Fibroblast of pulmonary artery (primary cell): ENCODE measurements around the gene IQCH.

Experiments used
- DNase-seq: peaks from one replicate; pipeline ENCODE4 v3.0.0-alpha.2; 2010; ENCODE audit warnings: low read depth
- H3K4me3 ChIP-seq: replicated peaks from 2 replicates; pipeline ENCODE4 v1.5.1; 2011; ENCODE audit warnings: low read depth, mild to moderate bottlenecking, control low read depth, low read length, moderate library complexity
- TF ChIP-seq, protein P1 (sequence below): IDR thresholded peaks from 2 replicates; pipeline ENCODE4 v1.5.1; 2011; ENCODE audit warnings: mild to moderate bottlenecking, control low read depth, low read length, inconsistent platforms; ENCODE audit errors: missing control alignments

The IQCH gene

DNA sequence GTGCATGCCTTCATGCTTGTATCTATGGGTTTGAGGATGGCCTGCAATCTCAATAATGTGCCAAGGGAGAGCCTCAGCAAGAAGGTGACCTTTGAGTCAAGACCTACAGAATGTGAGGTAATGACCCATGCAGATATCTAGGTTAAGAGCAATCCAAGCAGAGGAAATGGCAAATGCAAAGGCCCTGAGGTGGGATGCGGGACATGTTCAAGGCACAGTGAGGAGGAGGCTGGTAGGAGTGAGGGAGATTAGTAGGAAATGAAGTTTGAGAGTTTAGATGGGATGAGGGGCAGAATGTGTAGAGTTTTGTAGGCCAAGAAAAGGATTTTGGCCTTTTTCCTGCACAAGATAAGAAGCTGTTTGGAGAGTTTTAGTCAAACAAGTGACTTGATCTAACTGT, 283.2 kb downstream of the IQCH start:
- TF ChIP-seq, protein P1, sequence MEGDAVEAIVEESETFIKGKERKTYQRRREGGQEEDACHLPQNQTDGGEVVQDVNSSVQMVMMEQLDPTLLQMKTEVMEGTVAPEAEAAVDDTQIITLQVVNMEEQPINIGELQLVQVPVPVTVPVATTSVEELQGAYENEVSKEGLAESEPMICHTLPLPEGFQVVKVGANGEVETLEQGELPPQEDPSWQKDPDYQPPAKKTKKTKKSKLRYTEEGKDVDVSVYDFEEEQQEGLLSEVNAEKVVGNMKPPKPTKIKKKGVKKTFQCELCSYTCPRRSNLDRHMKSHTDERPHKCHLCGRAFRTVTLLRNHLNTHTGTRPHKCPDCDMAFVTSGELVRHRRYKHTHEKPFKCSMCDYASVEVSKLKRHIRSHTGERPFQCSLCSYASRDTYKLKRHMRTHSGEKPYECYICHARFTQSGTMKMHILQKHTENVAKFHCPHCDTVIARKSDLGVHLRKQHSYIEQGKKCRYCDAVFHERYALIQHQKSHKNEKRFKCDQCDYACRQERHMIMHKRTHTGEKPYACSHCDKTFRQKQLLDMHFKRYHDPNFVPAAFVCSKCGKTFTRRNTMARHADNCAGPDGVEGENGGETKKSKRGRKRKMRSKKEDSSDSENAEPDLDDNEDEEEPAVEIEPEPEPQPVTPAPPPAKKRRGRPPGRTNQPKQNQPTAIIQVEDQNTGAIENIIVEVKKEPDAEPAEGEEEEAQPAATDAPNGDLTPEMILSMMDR: no peak
- no peak for DNase-seq
- H3K4me3 ChIP-seq: no peak overlapping the region

DNA sequence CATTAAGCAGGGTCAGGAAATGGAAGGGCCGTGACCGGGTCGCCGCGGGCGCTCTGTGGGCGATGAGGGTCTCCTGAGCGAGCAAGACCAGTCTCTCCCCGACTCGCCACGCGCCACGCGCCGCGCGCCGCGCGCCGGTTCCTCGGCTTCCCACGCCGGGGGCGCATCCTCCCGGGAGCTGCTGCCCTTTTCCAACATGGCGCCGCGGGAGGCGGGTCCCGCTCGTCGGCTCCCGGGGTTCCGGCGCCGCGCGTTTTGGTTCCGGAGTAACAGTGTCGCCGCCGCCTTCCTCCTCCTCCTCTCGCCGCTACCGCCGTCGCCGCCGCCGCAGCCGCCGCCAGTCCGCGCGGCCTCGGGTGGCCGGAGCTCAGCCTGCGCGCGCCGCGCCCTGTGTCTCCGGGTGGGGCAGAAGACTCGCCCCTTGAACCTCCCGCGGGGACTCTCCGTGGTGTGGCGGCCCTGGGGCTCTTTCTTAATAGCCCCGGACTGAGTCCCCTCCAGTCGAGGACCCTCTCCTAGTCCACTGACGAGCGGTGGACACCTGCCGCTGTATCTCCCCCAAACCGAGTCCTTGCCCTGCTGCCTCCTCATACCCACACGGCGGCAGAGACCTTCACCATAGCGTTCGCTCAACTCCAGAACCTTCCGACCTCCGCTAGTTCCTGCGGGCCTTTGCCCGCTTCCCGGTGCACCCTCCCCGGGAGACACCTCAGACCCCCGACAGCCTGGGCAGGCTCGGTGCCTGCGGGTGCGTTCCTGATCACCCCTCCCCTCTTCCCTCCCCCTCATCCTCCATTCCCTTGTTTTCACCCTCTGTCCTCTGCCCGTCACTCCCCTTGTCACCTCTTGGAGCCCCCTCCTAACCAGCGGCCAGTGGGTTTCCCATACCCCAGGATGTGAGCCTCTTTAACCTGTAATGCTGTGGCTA, 288.1 kb downstream of the IQCH start, which contains the start of gene MAP2K5:
MAP2K5 (plus strand) TSS at position 284 of the 928 bp plus-strand sequence; CDS start at position 917, 633 bp downstream.
- H3K4me3 ChIP-seq: peak within 1 kb of the TSS; percentile 91
- TF ChIP-seq, protein P1: no peak
- DNase-seq: peak; percentile 68

DNA sequence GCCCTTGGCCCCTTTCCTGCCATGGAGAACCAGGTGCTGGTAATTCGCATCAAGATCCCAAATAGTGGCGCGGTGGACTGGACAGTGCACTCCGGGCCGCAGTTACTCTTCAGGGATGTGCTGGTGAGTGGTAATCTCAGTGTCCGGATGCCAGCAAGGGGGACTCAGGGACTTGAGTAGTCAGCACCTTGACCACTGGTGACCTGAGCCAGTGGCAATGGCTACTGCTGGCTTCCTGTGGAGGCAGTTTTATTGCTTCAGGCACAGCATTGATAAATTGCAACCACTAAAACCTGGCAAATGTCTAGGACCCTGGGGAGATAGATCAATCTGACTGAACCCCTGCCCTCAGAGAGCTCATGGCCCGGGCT, 288.7 kb downstream of the IQCH start:
- TF ChIP-seq, protein P1: no peak
- peak overlapping the region; percentile 91 for H3K4me3 ChIP-seq
- no peak for DNase-seq

DNA sequence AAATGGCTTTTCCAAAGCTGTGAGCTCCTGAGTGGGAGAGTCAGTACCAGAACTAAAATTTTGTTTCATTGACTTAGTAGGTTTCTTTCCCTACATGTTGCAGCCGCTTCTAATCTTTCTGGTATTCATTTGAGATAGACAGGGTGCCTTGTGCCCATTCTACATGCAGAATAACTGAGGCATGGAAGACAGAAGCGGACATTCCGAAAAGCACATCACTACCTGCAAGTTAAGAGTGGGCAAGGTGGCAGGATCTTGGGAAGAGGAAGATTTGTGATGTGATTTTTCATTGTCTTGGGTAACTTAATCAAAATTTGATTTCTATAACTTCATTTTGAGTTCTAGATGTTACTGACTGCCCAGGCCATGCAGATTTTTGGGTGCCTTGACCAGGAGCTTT, 289.9 kb downstream of the IQCH start:
- H3K4me3 ChIP-seq: no peak overlapping the region
- TF ChIP-seq, protein P1: no peak
- DNase-seq: no peak

DNA sequence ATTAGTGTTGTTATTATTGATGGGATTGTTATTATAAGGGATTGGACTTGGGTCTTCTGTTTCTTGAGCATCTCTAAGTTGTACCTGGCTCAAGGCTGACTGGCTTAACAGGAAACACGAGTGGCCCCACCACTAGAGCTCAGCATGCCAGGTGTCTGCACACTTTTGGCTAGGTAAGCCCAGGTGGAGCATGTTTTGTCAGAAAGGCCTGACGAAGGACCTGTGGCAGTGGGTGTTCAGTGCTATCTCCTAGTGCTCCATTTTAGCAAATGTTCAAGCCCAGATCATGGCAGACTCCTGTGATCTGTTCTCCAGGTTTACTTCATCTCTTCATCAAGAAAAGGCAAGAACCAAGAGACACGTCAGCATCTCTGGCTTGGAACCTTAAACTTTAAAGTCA, 291.3 kb downstream of the IQCH start:
- no peak for DNase-seq
- TF ChIP-seq, protein P1: no peak
- no peak overlapping the region for H3K4me3 ChIP-seq

DNA sequence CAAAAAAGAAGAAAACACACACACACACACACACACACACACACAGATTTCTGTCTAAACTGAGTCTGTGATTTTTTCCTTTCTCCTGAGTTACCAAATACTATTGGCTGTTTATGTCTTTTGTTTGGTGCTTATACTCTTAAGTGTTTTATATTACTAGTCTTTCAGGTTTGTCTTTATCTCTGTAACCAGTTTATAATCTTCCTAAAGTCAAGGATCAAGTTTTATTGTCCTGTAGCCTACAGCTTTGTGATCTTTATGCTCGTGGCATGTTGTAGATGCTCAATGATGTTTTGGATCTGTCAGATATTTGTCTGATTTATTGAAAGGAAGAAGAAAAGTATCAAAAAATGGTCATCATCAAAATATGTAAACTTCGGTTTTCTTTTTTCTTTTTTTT, 292.5 kb downstream of the IQCH start:
- DNase-seq: no peak
- no peak overlapping the region for H3K4me3 ChIP-seq
- TF ChIP-seq, protein P1: no peak
